GM12874 (cell line): ENCODE data around the gene NUPR1.

Experiments
- TF ChIP-seq, protein P1 (sequence below): IDR thresholded peaks from 2 replicates; pipeline ENCODE4 v1.5.1; 2011; ENCODE audit warnings: low read depth, mild to moderate bottlenecking, control low read depth, low read length, moderate library complexity; ENCODE audit not compliant: insufficient read depth

The NUPR1 gene

DNA sequence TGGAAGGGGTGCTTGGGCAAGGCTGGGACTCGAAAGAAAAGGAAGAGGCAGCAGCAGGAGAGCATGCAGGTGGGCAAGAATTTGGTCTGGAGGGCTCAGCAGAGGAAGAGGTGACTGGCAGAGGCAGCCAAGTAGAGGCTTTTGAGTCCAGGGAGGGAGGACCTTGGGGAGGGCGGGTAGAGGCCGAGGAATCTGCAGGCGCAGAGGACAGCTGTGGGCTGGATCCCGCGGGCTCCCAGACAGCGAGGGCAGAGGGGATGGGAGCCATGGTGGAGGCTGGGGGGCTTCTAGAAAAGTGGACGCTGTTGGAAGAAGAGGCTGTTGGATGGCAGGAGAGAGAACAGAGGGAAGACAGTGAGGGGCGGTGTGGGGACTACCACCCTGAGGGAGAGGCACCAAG is 41.4 kb downstream of the NUPR1 start:
- TF ChIP-seq, protein P1, sequence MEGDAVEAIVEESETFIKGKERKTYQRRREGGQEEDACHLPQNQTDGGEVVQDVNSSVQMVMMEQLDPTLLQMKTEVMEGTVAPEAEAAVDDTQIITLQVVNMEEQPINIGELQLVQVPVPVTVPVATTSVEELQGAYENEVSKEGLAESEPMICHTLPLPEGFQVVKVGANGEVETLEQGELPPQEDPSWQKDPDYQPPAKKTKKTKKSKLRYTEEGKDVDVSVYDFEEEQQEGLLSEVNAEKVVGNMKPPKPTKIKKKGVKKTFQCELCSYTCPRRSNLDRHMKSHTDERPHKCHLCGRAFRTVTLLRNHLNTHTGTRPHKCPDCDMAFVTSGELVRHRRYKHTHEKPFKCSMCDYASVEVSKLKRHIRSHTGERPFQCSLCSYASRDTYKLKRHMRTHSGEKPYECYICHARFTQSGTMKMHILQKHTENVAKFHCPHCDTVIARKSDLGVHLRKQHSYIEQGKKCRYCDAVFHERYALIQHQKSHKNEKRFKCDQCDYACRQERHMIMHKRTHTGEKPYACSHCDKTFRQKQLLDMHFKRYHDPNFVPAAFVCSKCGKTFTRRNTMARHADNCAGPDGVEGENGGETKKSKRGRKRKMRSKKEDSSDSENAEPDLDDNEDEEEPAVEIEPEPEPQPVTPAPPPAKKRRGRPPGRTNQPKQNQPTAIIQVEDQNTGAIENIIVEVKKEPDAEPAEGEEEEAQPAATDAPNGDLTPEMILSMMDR, result no peak

DNA sequence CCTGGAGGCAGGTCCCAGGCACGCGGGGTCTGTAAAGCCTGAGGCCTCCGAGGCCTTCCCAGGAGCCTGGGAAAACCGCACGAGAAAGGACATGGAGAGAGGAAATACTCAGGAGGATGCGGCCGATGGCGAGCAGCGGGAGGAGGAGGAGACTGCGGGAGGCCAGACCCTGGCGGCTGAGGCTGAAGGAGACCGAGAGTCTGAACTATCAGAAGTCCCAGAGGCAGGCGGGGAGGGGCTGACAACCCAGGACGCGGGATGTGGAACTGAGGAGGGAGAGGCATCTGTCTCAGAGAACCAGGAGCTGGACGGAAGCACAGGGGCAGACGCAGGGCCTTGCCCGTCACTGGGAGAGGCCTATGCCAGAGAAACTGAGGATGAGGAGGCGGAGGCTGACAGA is 41.9 kb downstream of the NUPR1 start:
- TF ChIP-seq, protein P1, result no peak

DNA sequence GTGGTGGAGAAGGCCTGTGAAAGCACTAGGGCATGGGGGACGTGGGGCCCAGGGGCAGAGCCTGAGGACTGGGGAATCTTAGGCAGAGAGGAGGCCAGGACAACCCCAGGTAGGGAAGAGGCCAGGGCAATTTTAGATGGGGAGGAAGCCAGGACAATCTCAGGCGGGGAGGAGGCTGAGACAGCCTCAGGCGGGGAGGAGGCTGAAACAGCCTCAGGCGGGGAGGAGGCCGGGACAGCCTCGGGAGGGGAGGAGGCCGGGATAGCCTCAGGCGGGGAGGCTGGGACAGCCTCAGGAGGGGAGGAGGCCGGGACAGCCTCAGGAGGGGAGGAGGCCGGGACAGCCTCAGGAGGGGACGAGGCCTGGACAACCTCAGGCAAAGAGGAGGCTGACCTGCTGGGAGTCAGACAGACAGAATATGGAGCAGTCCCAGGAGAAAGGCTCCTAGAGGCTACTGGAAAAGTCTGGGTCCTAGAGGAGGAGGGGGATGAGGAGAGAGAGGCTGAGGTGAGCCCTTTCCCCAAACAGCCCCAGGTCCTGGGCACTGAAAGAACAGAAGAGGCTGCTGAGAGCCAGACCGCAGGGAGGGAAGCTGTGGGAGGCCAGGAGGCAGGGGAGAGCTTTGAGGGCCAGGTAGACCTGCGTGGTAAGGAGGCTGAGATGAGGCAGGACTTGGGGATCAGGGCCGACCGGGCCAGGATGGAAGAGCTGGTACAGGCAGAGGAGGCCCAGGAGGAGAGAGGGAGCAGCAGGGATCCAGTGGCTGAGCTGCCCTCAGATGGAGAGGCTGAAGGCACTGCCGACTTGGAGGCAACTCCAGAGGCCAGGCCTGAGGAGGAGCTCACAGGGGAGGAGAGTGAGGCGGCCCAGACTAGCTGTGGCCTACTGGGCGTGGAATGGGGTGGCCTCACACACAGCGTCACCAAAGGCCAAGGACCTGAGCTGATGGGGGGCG is 42.7 kb downstream of the NUPR1 start:
- TF ChIP-seq, protein P1, result no peak

DNA sequence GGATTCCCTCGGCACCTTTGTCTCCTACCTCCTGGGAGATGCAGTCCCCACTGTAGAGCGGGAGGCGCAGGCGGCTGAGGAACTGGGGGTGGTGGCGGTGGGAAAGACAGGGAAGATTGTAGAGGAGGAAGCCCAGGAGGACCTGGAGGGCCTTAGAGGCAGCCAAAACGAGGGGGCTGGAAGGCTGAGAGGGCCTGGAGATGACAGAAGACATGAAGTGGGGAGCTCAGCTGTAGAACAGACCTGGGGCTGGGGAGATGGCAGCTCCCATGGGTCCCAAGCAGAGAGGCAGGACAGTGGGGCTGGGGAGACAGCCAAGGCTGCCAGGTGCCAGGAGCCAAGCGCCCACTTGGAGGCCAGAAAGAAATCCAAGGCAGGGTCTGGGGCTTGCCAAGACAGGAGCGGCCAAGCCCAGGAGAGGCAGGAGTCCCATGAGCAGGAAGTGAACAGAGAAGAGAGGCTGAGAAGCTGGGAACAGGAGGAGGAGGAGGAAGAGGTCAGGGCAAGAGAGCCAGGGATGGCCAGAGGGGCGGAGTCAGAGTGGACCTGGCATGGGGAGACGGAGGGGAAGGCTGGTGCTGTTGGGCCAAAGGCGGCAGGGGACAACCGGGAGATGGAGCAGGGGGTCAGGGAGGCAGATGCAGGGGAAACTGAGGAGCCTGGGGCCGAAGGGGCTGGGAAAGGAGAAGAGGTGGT is 43.5 kb downstream of the NUPR1 start:
- TF ChIP-seq, protein P1, result no peak

DNA sequence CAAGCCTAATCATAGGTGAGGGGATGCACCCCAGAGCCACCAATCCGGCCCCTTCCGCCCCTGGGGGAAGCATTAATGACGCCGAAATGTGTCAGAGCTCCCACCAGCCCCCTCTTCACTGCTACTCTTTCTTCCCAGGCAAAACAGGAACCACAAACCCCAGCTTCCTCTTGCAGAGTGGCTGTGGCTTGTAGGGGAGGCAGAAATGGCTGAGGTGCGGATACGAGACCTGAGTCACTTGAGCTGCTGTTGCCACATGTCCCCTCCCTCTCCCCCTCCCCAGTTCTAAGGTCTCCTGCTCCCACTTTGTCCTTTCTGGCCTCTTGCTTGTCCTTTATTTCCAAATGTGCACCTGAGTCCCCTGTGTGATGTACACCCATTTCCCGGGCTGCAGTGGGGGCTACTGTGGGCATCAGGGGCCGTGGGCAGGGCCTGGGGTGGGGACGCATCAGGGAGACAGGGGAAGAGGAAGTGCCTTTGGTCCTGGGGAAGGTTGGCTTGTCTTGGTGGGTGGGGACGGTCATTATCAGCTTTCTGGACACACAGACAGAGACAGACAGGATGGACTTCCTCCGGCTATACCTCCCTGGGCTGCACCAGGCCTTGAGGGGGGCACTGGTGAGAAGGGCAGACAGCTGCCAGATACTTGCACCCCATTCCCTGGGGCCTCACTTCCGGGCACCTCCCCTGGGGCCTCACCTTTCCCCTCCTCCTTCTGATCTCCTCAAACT is 44.5 kb downstream of the NUPR1 start, which contains the start of gene APOBR:
Gene APOBR, plus strand, starts transcription at position 523 of the 731 bp plus-strand sequence. Its CDS starts 39 bp downstream, at position 562.
- TF ChIP-seq, protein P1, result no peak

DNA sequence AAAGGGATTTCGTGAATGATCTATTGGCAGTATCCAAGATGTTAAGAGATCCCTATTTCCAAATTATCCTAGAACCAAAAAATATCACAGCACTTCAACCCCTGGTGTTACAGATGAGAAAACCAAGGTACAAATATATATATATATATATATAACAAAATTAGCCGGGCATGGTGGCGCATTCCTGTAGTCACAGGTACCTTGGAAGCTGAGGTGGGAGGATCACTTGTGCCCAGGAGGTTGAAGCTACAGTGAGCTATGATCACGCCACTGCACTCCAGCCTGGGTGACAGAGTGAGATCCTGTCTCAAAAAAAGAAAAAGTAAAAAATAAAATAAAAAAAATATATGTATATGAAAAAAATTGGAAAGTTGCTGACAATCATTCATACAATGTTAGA is 46.3 kb downstream of the NUPR1 start:
- TF ChIP-seq, protein P1, result no peak
